ENCODE results near the gene CDC42EP2.

DNA sequence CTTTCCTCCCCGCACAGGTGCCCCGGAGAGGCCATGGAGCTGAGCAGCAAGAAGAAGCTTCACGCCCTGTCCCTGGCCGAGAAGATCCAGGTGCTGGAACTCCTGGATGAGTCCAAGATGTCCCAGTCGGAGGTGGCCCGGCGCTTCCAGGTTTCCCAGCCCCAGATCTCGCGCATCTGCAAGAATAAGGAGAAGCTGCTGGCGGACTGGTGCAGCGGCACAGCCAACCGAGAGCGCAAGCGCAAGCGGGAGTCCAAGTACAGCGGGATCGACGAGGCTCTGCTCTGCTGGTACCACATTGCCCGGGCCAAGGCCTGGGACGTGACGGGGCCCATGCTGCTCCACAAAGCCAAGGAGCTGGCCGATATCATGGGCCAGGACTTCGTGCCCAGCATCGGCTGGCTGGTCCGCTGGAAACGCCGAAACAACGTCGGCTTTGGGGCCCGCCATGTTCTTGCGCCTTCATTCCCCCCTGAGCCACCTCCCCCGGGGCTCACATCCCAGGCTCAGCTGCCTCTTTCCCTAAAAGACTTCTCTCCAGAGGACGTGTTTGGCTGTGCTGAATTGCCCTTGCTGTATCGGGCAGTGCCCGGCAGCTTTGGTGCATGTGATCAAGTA is 41.2 kb downstream of the CDC42EP2 start:
- TF ChIP-seq, protein P1, sequence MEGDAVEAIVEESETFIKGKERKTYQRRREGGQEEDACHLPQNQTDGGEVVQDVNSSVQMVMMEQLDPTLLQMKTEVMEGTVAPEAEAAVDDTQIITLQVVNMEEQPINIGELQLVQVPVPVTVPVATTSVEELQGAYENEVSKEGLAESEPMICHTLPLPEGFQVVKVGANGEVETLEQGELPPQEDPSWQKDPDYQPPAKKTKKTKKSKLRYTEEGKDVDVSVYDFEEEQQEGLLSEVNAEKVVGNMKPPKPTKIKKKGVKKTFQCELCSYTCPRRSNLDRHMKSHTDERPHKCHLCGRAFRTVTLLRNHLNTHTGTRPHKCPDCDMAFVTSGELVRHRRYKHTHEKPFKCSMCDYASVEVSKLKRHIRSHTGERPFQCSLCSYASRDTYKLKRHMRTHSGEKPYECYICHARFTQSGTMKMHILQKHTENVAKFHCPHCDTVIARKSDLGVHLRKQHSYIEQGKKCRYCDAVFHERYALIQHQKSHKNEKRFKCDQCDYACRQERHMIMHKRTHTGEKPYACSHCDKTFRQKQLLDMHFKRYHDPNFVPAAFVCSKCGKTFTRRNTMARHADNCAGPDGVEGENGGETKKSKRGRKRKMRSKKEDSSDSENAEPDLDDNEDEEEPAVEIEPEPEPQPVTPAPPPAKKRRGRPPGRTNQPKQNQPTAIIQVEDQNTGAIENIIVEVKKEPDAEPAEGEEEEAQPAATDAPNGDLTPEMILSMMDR (IDR thresholded peaks at IDR 0.05), result no peak
- no peak for TF ChIP-seq POLR2A (IDR thresholded peaks at IDR 0.05)
- no peak for TF ChIP-seq POLR2AphosphoS5 (IDR thresholded peaks at IDR 0.05)
